GM18858 (cell line): Measurements from ENCODE around the gene POLE.
"Not testable (repeated sequence)": the region's sequence is repeated elsewhere in the genome, so short reads cannot be mapped to it uniquely, and the experiment has no call there.

Experiments used
- ATAC-seq: cut with Tn5 transposase; IDR thresholded peaks from one replicate; pipeline ENCODE4 v1.9.1; 2021; ENCODE audit not compliant: unreplicated experiment

The POLE gene

DNA sequence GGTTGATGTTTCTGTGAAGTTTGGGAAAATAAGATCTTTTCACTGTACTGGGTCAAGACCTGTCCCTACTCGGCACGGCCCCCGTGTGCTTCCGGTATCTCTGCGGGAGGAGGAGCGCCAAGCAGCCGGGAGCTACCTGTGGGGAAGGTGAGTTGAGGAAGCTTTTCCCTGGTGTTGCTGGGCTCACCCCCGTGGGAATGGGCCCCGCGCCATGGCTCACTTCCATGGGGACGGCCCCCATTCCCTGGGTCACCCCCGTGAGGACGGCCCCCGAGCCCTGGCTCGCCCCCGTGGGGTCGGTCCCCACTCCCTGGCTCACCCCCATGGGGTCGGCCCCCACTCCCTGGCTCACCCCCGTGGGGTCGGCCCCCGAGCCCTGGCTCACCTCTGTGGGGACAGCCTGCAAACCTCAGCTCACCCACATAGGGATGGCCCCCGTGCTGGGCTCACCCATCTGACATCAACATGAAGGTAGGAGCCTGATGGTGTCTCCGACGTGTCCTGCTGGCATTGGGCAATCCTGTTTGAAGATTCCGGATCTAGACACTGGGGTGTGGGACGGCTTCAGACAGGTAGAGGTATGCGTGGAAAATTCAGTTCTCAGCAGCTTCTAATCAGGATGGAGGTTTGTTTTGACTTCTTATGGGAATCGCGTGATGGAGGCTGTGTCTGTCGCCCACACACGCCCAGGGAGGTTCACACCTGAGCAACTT lies 85.8 kb downstream of the POLE start:
- no peak for ATAC-seq

DNA sequence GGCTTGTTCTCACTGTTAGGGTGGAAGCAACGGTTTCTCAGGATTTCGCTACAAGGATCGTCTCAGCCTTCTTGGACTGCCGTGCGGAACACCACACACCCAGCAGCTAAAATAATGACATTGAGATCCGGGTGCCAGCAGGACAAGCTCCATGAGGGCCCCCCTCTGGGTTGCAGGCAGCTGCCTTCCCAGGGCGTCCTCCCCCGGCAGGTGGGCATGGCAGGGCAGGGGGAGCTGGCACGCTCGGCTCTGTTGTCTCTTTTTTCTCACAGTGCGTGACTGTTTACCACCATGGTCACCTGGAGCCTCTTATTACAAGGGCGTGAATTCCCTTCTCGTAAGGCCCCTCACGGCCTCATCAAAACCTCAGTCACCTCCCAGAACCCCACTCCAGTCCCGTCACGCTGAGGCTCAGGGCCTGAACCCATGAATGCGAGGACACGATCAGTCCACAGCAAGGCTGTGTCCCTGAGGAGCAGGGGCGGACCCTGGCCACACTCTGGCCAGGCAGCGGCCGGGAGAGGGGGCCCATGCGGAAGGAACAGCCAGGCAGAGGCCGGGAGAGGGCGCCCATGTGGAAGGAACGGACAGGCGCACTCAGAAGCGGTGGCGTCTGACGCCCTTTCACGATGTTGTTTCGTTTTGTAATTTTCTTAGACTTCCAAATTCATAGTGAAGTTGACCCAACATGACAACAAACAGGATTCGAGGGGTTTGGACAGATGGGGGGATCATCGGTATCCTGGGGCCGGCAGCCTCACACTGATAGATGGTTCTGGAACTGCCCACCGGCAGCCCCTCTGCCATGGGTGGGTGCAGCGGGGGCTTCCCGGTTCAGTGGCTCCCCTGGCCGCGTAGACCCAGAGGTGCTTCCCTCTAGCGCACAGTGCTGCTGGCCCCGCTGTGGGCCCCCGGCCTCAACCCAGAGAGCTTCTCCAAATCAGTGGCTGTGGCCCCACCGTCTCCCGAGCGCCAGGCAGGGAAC lies 86.8 kb downstream of the POLE start:
- ATAC-seq = no peak

DNA sequence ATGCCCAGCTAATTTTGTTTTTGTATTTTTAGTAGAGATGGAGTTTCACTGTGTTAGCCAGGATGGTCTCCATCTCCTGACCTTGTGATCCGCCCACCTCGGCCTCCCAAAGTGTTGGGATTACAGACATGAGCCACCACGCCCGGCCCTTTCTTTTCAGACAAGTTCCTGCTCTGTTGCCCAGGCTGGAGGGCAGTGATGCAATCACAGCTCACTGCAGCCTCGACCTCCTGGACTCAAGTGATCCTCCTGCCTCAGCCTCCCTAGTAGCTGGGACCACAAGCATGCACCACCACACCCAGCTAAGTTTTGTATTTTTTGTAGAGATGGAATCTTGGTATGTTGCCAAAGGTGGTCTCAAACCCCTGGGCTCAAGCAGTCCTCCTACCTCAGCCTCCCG lies 87.6 kb downstream of the POLE start:
- ATAC-seq = not testable (repeated sequence)

DNA sequence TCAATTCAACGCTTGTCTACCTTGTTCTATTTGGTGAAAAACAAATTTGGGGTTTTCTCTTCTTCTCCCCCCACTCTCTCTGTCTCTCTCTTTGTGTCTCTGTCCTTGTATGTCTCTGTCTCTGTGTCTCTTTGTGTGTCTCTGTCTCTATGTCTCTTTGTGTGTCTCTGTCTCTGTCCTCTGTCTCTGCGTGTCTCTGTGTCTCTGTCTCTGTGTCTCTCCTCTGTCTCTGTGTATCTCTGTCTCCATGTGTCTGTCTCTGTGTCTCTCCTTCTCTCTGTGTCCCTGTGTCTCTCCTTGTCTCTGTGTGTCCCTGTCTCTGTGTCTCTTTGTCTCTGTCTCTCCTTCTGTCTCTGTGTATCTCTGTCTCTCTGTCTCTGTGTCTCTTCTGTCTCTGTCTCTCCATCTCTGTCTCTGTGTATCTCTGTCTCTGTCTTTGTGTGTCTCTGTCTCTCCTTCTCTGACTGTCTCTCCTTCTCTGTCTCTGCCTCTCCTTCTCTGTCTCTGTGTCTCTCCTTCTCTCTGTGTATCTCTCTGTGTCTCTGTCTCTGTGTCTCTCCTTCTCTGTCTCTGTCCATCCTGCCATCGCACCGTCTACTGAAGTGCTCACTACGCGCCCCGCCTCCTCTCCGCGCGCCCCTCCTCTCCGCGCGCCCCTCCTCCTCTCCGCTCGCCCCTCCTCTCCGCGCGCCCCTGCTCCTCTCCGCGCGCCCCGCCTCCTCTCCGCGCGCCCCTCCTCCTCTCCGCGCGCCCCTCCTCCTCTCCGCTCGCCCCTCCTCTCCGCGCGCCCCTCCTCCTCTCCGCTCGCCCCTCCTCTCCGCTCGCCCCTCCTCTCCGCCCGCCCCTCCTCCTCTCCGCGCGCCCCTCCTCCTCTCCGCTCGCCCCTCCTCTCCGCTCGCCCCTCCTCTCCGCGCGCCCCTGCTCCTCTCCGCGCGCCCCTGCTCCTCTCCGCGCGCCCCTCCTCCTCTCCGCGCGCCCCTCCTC lies 89.5 kb downstream of the POLE start:
- no peak for ATAC-seq

DNA sequence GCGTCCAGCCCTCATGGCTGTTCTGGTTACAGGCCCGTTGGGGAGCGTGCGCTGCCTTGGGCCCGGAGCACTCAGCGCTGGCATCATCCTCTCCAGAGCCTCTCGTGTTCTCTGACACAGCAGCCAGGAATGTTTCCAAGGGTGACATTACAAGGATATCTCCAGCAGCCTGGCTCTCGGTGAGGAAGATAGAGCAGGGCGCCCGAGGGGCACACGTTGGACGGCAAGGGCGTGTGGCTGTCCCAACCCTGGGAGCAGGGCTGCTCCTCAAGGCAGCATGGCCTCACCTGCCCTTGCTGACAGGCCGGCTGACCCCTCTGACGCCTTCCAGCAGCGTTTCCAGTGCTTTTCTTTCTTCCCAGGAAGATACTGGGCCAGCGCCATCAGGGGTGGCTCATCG lies 91.1 kb downstream of the POLE start:
- no peak for ATAC-seq

DNA sequence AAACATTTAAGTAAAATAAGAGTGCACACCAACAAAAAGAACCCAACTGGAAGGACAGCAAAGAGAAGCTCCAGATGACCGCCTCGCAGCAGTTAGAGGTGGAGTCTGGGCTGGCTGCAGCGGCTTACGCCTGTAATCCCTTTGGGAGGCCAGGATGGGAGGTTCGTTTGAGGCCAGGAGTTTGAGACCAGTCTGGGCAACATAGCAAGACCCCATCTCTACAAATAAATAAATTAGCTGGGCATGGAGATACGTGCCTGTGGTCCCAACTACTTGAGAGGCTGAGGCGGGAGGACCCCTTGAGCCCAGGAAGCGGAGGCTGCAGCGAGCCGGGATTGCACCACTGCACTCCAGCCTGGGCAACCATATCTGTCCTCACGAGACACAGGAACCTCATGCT lies 92.0 kb downstream of the POLE start:
- ATAC-seq = no peak

DNA sequence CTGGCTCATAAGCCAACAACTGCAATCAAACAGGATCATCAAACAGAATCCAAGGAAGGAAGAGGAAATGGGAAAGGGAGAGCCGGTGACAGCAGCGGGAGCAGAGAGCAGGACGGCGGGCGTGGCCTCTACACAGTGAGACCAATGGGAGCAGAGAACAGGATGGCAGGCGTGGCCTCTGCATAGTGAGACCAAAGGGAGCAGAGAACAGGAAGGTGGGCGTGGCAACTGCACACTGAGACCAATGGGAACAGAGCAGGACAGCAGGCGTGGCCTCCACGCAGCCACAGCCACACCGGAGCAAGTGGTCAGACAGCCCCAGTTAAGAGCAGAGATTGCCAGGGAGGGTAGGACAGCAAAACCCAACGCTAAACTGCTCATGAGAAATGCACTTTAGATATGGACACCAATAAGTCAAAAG lies 93.2 kb downstream of the POLE start:
- ATAC-seq = no peak

DNA sequence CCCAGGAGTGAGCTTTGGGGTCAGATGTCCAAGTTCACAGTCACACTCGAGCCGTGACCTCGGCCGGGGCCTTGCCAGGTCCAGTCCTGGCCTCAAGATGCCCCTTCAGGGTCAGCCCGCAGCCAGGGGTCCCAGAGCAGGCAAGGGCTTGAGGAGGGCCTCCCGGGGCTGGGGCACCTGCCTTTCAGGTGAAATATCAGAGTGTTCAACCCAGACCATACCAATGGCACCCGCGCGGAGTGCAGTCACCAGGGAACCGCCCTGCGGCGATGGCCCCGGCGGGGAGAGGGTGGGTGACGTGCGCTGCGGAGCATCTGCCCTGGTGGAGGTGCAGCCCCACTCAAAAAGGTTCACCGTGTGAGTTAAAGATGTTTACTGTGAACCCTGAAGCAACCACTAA lies 93.6 kb downstream of the POLE start:
- no peak for ATAC-seq

DNA sequence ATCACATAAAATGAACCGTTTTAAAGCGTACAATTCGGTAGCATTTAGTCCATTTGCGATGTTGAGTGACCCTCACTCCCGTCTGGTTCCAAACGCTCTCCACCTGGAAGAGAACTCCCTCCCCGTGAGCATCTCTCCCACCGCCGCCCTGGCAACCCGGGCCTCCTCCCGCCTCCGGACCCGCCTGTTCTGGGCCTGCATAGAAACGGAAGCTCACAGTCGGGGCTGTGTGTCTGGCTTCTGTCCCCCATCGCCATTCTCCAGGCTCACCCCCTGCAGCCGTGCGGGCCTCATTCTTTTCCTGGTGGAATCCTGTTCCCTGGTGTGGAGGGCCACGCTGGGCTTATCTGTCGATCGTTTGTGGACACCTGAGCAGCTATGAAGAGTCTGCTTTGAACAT lies 94.1 kb downstream of the POLE start:
- ATAC-seq = no peak

DNA sequence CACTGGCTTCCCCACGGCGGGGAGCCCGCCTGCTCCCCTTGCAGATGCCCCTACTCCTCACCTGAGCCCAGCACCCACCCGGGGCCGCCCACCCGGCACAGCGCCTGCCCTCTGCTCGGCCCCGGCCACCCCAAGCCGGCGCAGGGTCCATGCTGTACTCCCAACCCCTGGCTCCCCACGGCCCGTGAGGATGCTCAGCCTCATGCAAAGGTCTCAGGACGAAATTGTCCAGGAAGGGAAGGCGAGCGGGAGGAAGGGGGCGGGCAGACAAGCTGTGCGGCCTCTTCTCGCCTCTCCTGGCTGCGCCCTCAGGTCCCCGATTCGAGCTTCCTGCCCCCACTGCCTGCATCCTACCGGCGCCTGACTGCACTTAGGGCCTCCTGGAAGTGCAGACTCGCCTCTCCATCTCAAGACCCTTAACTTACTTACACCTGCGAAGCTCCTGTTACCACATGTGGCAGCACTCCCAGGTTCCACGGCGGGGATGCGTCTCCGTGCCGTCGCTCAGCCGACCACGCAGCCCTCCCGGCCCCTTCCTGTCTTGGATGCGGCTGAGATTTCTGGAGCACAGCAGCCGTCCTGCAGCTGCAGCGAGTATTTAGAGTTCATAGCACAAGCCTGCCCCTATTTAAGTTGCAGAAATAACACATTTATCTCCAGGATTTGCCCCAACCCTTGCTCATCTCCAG lies 94.7 kb downstream of the POLE start:
- ATAC-seq = no peak

DNA sequence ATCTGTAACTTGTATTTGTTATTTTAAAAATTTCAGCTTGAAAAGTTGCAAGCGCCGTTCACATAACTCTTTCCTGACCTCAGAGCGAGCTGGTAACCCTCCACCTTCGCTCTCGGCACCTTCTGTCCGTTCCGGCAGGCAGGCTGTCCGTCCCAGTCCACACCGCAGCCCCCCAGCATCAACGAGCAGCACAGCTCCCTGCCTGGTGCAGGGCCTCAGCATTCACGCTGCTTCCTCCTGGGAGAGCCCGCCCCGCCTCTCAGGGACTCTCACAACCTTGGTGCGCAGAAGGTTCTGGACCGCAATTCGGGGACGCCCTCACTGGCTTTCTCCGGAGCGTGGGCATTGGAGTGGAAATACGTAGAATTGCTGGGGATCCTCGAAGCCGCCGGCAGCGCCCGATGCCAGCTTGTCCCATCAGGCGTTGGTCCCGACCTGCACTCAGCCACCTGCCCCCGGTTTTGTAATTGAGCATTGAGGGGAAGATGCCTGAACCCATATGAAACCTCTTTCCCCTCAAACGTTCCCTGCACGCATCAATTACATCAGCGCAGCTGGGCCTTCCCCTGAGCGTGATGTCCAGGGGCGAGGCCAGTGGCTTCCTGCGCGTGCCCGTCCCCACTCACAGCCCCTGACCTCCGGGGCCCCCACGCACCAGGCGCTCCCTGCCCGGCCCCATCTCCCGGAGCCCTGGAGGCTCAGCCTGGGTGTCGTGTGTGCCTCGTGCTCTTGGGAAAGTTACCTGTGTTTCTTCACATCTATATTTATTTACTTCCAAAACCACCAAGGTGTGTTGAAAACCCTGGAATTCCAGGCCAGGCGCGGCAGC lies 95.8 kb downstream of the POLE start:
- no peak for ATAC-seq

DNA sequence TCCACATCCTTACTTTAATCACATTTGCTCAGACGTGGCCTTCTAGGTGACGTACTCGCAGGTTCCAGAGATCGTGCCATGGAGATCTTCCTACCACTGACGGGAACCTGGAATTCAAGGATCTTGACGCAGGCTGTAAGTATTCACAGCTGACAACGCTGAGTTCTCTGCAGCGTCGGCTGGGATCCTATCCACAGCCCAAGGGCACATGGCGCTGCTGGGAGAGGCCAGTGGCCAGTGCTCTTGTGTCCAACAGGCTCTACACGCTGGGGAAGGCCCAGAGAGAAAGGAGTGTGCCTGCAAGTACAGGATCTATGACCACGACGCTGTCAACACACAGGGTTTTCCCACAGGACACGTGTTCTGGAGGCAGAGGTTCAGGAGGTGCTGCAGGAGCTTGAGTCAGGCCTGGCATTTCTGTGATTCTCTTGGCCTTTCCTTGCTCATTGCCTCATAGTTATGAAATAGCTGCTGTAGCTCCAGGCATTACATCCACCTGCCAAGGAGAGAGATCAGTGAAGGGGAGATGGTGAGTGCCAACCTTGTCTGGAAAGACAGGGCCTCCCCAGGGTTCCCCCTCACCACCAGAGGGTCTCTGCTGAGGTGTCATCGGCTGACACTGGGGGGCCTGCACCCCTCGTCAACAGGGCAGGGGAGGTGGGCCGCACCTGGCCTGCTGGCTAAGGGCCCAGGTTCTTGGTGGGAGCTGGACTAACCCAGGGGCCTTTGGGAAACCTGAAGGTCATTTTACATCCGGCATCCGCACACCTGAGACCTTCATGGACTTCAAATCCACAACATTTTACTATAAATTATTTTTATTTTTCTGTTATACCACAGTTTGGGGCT lies 98.1 kb downstream of the POLE start:
- ATAC-seq = no peak

DNA sequence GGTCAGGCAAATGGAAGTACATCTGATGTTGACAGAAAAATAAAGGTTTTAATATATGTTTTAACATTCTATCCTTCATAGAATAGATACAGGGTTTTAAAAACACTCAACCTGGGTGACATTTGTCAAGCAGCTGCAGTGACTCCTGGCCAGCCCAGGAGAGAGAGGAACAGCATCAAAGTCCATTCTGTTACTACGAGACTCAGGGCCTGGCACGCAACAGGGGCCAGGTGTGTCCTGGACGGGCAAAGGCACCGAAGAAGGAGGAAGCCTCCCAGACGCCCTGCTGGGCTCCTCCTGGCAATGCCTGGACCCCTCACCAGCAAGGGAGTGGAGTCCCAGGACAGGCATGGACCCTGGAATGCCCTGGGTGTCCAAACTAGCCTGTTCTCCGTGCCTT lies 98.8 kb downstream of the POLE start:
- no peak for ATAC-seq

DNA sequence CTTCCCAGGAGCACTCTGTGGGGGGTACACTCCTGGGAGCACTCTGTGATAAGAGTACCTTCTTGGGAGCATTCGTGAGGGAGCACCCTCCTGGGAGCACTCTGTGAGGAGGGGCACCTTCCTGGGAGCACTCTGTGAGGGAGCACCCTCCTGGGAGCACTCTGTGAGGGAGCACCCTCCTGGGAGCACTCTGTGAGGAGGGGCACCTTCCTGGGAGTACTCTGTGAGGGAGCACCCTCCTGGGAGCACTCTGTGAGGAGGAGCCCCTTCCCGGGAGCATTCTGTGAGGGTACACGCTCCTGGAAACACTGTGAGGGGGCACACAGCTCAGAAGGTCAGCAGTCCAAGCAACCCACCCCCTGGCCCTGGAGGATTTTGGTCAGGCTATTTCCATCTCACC lies 99.4 kb downstream of the POLE start:
- no peak for ATAC-seq

DNA sequence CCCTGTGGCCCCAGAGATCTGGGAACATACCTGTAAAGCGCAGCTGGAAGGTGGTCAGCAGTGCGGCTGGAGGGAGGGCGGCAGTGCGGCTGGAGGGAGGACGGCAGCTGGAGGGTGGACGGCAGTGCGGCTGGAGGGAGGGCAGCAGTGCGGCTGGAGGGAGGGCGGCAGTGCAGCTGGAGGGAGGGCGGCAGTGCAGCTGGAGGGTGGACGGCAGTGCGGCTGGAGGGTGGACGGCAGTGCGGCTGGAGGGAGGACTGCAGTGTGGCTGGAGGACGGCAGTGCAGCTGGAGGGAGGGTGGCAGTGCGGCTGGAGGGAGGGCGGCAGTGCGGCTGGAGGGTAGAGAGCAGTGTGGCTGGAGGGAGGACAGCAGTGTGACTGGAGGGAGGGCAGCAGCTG lies 100.2 kb downstream of the POLE start:
- ATAC-seq = no peak

DNA sequence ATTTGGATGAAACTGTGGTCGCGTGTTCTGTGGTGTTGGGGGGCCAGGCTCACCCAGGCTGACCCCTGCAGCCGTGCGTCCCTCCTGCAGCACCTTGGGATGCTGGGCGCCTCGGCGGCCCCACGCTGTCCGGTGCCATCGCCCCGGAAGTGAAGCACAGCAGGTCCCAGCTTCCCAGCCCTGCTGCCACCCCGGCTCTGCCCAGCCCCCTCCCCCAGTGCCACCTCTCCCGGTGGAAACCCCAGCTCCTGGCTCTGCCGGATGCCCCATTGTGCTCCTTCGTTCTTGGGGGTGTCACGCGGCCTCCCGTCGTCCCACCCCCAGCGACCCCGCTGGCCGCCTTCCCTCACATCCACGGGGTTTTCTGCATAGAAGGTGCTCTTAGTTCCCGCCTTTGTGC lies 102.0 kb downstream of the POLE start:
- ATAC-seq = no peak

DNA sequence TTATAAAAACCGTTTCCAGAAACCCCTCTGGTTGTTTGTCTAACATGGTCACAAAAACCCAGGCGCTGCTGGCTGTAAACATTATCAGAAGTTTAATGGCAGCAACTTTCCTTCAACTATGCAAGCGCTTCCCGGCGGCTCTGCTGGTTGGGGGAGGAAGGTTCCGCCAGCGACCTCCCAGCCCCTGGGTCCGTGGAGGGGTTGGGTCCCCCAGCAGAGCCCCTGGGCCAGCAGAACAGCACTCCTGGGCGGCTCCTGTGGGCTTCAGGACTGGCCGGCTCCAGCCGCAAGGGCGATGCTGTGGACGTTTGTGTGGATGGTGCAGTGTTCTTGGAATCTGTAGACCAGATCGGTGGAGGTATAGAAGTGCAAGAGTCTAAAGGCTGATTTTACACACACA lies 102.7 kb downstream of the POLE start:
- ATAC-seq = no peak

DNA sequence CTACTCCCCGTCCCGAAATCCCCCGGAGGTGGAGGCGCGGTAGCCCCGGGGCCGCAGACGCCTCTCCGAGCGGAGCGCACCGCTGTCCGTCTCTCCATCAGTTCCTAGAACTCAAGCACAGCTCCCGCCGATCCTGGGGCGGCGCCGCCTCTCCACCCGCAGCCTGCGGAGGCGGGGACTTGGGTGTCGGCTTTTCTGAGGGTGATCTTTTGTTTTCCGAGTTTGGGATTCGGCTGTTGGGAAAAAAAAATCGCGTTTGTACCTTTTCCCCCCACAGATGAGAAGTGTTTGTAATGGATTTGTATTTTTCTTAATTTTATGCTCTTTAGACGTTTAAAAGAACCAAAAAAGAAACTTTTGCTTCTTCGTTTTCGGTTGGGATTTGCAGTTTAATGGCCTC lies 103.4 kb downstream of the POLE start:
- ATAC-seq = no peak

DNA sequence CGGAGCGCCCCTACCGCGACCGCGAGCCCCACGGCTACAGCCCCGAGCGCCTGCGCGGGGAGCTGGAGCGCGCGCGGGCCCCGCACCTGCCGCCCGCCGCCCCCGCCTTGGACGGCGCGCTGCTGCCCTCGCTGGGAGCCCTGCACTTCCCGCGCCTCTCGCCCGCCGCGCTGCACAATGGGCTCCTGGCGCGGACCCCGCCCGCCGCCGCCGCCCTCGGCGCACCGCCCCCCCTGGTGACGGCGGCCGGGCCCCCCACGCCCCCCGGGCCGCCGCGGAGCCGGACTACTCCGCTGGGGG lies 103.8 kb downstream of the POLE start:
- ATAC-seq = no peak
